NCI-H345 treated with DMSO at 0.1 percent for 48 hours (cell line): Measurements from ENCODE around the gene GPX8.
A peak's percentile ranks its signal among the peaks of the same experiment; 100 is the strongest.

Experiments used
- DNase-seq: peaks from one replicate; lab custom pipeline; 2025; ENCODE audit not compliant: unreplicated experiment; lab: John Stamatoyannopoulos, UW

The GPX8 gene

DNA sequence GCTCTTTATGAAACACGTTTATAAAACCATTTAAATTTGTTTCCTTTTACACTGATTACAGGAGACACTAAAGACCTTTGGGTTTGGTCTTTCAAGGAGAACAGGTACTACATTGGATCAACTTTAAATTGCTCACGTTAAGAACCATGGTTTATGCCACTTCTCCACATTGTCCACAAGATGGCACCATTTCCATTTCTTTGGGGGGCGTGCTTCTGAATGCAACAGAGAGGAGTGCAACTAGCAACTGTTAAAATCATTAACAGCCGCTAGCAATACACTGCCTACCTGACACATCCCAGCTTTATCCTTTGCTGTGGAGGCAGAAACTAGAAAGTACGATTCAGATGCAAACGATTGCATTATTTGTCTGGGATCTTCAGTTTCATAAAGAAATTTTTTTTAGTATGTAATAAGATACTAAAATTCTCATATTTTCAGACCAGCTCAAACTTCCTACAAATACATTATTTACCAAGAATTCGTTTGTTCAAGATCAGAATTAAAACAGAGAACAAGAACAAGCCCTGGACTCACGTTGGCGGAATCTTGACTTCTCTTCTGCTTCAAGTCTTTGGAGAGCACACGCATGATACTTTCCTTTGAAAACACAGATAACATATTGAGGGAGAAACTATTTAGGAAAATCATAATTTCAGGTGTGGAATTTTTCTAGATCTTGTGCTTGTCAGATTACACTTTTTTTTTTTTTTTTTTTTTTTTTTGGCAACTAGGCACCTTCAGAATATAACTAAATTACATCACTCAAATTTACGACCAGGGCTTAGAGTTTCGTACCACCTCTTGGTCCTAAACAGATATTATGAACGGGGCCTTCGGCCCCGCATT, 12.3 kb downstream of the GPX8 start:
- peak; percentile 84 for DNase-seq

DNA sequence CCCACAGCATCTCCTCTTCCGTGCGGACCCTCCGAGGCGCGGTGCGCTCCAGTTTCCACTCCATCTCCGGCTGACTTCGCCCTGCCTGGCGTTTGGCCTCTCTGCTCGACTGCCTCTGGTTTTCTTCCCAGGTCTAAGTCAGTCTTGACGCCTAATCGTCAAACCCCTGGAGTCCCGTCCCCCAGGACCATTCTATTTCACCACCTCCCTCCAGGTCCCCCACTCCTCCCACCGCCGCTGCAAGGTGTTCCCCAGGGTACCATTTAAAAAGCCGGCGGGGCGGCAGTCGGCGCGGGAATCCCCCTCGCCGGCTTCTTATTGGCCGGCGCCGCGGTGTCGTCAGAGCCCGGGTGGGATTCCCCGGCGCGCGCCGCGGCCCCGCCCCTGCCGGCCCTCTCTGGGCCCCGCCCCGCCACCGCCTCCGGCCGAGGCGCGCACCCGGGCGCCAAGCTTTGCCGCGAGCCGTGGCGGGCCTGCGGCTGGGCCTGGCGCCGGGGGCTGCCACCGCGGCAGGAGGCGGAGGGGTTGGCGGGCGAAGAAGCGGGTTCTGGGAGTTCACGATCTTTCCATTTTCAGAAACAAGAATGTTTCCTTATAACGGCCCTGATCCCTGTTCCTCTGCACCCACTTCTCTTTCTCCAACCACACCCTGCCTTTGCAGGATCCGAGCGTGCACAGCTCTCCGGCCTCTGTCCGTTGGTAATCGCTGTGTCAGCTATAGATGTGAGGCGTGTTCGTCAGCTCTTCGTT, 13.1 kb downstream of the GPX8 start, which contains the start of gene CDC20B:
TSS of gene CDC20B (minus strand) at position 241 of the 750 bp plus-strand sequence. CDS start at position 64, 177 bp downstream.
- peak; percentile 66 for DNase-seq

DNA sequence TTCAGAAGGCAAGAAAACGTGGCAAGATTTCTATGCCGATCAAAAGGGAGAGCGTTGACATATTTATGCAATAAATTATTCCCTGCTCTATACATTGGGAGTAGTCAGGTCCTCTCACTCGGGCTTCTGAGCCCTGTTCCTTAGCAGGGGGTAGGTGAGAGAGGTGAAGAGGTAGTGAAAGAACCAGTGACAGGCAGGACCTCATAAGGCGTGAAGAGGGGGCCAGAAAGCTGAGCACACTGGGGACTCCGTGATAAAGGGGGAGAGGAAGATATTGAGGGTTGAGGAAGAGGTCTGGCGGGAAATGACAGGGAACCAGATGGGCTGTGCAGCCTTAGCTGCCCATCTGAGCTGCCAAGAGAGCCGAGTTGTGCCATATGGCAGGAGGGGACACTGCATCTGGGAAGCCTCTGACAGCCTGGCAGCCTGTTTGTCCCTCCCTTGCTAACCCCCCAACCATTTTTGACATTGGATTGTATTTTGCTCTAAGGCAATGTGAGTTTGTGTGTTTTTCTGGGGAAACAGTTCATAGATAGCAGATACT, 13.8 kb downstream of the GPX8 start:
- no peak for DNase-seq

DNA sequence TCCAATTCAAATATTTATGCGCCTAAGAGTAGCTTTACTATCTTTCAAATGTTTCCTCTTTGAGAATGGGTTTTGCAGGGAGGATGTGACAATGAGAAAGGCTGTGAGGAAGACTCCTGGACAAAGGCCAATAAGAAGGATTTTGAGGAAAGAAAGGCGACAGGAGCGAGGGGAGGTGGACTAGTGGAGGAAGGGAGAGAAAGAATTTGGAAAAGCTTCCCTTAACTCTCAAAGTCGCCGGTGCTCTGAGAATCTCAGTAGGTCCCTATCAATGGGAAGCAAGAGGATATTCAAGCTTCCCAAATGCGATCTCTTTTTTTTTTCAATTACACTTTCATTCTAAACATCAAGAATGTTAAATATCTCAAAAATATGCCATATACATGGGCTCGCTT, 15.8 kb downstream of the GPX8 start:
- DNase-seq = no peak

DNA sequence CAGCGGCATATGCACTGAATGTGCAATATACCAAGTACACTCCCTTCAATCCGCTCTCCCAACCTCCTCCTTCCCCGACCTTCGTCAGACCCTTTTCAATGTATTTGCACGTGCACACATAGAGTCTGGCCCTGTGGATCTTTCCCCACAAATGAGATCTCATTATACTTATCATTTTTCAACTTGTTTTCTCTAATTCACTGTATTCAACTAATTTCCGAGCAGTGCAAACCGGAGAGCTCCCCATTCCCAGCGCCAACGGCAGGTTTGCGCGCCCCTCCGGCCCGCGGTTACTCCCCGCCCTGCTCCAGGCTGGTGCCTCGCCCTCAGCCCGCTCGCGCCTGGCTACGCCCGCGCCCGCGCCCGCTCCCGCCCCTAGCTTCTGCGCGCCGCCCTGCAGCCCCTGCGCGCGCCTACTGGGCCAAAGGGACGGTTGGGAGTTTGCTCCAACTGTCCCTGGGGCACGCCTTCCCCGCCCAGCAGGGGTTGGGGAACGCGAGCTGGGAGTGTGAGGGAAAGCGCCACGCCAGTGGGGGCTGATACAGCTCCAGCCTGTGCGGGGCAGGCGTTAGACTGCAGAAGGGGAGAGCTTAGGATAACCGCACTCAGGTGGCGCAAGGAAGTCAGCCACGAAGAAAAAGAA, 16.3 kb downstream of the GPX8 start:
- peak; percentile 58 for DNase-seq

DNA sequence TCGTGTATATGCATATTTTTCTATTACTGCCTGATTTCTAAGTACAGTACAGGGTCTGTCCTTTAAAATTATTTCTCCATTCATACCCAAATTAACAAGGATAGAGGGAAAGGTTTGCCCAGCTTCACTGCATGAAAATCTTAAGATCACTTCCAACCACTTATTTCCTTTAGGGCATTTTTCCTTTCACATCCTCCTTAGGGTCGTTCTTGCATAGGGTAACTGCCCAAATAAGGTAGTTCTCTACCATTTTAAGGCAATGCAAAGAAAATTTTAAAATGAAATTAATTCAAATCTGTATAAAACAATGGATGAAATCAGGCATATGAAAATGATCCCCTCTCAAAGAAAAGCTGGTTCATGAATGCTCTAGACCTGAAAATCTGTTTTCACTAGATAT, 17.1 kb downstream of the GPX8 start:
- no peak for DNase-seq

DNA sequence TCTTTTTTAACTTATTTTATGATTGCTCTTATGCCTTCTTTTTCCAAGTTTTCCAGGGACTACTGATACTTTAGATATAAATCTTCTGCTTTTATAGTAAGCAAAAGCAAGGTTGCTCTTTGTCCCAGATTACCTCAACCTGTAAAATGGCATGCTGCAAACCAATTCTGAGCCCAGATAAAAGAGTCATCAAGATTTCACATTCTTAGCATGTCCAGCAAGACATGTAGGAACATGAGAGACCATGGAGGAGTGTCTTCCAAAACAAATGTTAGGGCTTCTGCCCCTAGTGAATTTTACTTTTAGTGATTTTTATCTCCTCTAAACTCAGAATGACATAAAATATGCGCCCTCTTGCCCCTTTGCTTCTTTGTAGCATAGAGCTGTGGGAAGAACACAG, 20.0 kb downstream of the GPX8 start:
- no peak for DNase-seq

DNA sequence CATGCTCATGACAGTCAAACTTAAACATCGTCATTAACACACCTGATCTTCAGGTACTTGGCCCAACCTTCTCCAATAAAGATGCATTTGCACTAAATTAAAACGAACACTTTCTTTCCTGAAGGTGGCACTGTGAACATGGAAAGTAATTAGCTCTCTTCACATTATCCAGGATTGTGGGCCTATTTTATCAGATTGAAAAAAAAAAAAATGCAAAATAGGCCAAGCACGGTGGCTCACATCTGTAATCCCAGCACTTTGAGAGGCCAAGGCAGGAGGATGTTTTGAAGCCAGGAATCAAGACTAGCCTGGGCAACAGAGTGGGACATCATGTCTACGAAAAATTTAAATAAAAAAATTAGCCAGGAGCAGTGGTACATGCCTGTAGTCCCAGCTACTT, 27.4 kb downstream of the GPX8 start:
- DNase-seq = peak; percentile 61

DNA sequence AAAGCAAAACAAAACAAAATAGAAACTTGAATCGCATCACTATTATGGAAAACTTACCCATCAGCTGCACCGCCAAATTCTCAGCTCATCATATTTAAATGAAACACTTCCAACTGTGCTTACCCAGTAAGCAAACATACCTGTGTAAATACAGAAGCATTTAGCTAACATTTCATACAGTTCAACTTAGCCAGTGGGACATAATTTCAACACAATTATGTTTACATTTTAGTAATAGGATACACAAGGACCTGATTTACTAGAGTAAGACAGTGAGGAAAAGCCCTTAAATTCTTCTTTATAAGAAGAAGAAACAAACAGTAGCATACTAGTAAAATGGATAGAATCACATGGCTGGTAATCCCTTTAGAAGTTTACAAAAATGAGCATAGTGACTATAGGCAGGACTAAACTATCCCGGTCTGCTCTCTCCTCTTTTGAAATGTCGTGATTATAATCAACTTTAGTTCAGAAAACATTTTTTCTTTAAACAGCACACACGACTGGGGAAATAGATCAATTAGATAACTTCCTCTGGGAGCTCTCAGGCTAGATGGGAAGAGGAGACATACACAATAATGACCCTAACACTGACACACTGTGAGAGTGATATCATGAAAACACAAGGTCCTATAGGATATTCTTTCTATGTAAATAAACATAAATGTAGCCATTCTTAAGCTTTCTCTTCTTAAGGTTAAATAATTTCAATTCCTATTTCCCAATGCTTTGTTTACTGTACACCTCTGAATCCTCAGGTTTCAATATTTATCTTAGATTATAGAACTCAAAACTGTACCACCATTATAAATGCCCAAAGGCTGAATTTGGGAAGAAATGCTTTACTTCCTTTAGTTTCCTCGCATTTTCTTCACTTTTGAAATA, 28.9 kb downstream of the GPX8 start:
- peak; percentile 62 for DNase-seq

DNA sequence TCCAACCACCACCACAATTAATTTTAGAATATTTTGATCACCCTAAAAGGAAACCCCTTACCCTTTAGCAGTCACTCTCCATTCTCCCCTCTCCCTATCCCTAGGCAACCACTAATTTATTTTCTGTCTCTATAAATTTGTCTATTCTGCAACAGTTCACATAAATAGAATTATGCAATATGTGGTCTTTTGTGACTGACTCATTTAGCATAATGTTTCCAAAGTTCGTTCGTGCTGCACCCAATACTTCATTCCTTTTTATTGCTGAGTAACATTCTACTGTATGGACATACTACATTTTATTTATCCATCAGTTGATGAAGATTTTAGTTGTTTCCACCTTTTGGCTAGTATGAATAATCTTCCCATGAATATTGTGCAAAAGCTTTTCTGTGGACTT, 31.2 kb downstream of the GPX8 start:
- no peak for DNase-seq

DNA sequence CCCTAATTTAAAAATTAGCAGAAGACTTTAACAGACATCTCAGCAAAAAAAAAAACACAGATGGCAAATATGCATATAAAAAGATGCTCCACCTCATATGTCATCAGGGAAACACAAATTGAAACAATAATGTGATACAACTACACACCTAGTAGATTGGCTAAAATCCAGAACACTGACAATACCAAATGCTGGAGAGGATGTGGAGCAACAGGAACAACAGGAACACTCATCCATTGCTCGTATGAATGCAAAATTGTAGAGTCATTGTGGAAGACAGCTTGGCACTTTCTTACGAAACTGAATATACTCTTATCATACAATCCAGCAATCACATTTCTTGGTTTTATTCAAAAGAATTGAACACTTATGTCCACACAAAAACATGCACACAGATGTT, 45.0 kb downstream of the GPX8 start:
- no peak for DNase-seq

DNA sequence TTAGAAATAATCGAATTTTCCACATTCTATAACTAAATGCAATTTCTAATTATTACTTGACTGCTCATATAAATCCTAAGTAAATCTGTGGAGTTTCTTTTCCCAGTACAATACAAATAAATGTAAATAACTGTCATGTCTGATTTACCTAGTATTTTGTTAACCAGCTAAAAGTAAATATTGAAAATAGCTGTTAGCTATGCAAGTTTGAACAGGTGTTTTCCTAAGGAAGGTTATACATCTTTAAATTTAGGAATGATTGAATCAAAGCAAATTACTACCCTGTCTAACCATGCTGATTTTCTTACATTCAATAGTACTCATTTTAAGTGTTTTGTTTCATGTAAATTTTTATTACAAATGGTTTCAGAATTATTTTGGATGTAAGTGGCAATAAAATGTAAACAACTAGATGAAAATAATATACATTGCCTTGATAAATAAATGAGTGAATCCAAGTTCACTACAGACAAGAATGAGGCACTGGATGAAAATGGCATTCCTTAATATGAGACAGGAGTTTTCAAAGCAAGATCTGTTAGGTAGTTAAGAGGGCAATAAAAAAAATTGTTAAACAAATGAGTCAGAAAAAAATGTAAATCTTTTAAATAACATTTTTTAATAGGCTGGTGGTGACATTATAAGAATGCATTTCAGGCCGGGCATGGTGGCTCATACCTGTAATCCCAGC, 51.4 kb downstream of the GPX8 start:
- no peak for DNase-seq
